ENCODE data around the gene TIAM1.

DNA sequence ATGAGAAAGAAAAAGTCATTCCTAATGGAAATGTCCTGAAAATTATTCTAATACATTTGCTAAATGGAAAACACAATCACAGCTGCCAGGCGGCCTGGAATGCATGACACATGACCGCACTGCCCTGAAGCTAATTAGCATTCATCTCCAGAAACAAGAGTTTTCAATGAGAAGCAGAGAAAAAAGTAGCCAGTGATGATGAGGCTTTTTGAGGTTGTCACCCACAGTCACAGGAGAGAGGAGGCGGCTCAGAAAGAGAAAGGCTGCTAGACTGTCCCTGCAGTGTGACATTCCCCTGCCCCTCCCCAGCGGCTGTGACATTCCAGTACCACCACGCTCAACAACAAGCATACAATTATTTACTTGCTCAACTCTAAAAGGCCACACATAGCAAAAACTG is 182.9 kb downstream of the TIAM1 start:
- TF ChIP-seq, protein P1, sequence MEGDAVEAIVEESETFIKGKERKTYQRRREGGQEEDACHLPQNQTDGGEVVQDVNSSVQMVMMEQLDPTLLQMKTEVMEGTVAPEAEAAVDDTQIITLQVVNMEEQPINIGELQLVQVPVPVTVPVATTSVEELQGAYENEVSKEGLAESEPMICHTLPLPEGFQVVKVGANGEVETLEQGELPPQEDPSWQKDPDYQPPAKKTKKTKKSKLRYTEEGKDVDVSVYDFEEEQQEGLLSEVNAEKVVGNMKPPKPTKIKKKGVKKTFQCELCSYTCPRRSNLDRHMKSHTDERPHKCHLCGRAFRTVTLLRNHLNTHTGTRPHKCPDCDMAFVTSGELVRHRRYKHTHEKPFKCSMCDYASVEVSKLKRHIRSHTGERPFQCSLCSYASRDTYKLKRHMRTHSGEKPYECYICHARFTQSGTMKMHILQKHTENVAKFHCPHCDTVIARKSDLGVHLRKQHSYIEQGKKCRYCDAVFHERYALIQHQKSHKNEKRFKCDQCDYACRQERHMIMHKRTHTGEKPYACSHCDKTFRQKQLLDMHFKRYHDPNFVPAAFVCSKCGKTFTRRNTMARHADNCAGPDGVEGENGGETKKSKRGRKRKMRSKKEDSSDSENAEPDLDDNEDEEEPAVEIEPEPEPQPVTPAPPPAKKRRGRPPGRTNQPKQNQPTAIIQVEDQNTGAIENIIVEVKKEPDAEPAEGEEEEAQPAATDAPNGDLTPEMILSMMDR (IDR thresholded peaks at IDR 0.05; ENCODE audit: borderline replicate concordance, extremely low read depth, low read length, poor library complexity, severe bottlenecking), result no peak
- no peak for TF ChIP-seq EZH2 (IDR thresholded peaks at IDR 0.05; ENCODE audit: borderline replicate concordance, low read depth, low read length, severe bottlenecking)

Data from DND-41 (cell line).